Vagina (tissue), 2 donors: ENCODE data around the gene TTLL8. TPM values are rescaled to one million over a fixed set of nuclear protein-coding genes. Genes with fewer than 3 reads are reported as not detected.

ENCODE experiments used
- DNase-seq, 2 donors: peaks; one replicate each; pipeline ENCODE4 v3.0.0-alpha.2; 2017; ENCODE audit errors: extremely low spot score in 2 of 2
- H3K27ac ChIP-seq: fragments of 200-600 bp; sonication (generic); one replicate; pipeline ENCODE4 v1.5.1; 2019
- H3K27me3 ChIP-seq: fragments of 200-600 bp; sonication (generic); one replicate; pipeline ENCODE4 v1.5.1; 2019
- H3K36me3 ChIP-seq, 2 donors: fragments of 200-600 bp; sonication (generic); one replicate each; pipeline ENCODE4 v1.5.1; 2017 to 2019
- H3K4me1 ChIP-seq: fragments of 200-600 bp; sonication (generic); one replicate; pipeline ENCODE4 v1.5.1; 2019
- H3K4me3 ChIP-seq, 2 donors: fragments of 200-600 bp; sonication (generic); 1 replicate in 1 of 2; 2 replicates in 1 of 2; pipeline ENCODE4 v1.5.1; 2016 to 2019
- H3K9me3 ChIP-seq: fragments of 200-600 bp; sonication (generic); one replicate; pipeline ENCODE4 v1.5.1; 2019
- CTCF ChIP-seq, 3 experiments: fragments of 450-650 bp in 2 of 3; fragments of 200-600 bp in 1 of 3; sonication (generic) in 1 of 3; IDR thresholded peaks; one replicate each; pipeline ENCODE4 v1.5.1; 2017 to 2019; ENCODE audit warnings: antibody characterized with exemption in 3 of 3, mild to moderate bottlenecking in 2 of 3, moderate library complexity in 2 of 3
- POLR2A ChIP-seq, 2 donors: fragments of 450-650 bp; IDR thresholded peaks; one replicate each; pipeline ENCODE4 v1.6.1; 2017; ENCODE audit warnings: antibody characterized with exemption in 2 of 2, mild to moderate bottlenecking in 2 of 2, moderate library complexity in 2 of 2
- POLR2AphosphoS5 ChIP-seq, 2 donors: sonication (generic); formaldehyde crosslinking; IDR thresholded peaks; one replicate each; pipeline ENCODE4 v1.9.0; 2017; ENCODE audit warnings: antibody characterized with exemption in 2 of 2, mild to moderate bottlenecking in 2 of 2, low read depth in 1 of 2; ENCODE audit not compliant: insufficient read depth in 1 of 2
- intact Hi-C: fragments of 100-400 bp; cut with DNase I; formaldehyde crosslinking; loops from one replicate; pipeline ENCODE4 v1.15.1; 2023
- total RNA-seq: library from RNA; depleted of rRNA; stranded (reverse); fragments of >200 nt; gene quantifications from one replicate; pipeline ENCODE4 v1.2.3, GENCODE V29; 2016

TTLL8 gene
- total RNA-seq, 1 donor from 2014 or later, result not detected

- DNase-seq, result no peak
- Histone ChIP-seq H3K4me3 (no peak overlapping the region), H3K9me3 (no peaks in the 10 kb centered on the region), H3K27me3 (no peaks in the 10 kb centered on the region), H3K36me3 (no peaks in the 10 kb centered on the region), H3K4me1 (peaks cover 7% of the 10 kb centered on the region), H3K27ac (no peak overlapping the region)
- intact Hi-C loops, result no loop called here
- peak in 1 of 2 donors; percentile 15 for TF ChIP-seq POLR2AphosphoS5 (IDR thresholded peaks at IDR 0.05; ENCODE audit: insufficient read depth in 1 of 2, low read depth in 1 of 2)
- TF ChIP-seq POLR2A (IDR thresholded peaks at IDR 0.05), result no peak
- no peak for TF ChIP-seq CTCF (IDR thresholded peaks at IDR 0.05)
Observed at GRCh38 chr22:50082961-50083461, 24.9 kb upstream of the TTLL8 start.

- no peak for TF ChIP-seq POLR2AphosphoS5 (IDR thresholded peaks at IDR 0.05; ENCODE audit: insufficient read depth in 1 of 2, low read depth in 1 of 2)
- TF ChIP-seq CTCF (IDR thresholded peaks at IDR 0.05), result no peak
- no peak for TF ChIP-seq POLR2A (IDR thresholded peaks at IDR 0.05)
- Histone ChIP-seq H3K9me3 (no peaks in the 10 kb centered on the region), H3K27me3 (no peaks in the 10 kb centered on the region), H3K4me3 (no peak overlapping the region), H3K4me1 (peaks cover 7% of the 10 kb centered on the region), H3K27ac (no peak overlapping the region), H3K36me3 (no peaks in the 10 kb centered on the region)
- peak in 1 of 2 donors; percentile 52 for DNase-seq
- intact Hi-C loops, result no loop called here
Observed at GRCh38 chr22:50082197-50082715, 24.2 kb upstream of the TTLL8 start.

- no peak overlapping the region for H3K27ac ChIP-seq
- no peaks in the 10 kb centered on the region for H3K9me3 ChIP-seq
- H3K36me3 ChIP-seq, result no peaks in the 10 kb centered on the region
- no peak overlapping the region for H3K4me3 ChIP-seq
- DNase-seq, result peak in 1 of 2 donors; percentile 81
- no peaks in the 10 kb centered on the region for H3K27me3 ChIP-seq
- H3K4me1 ChIP-seq, result peaks cover 7% of the 10 kb centered on the region
- TF ChIP-seq POLR2A (IDR thresholded peaks at IDR 0.05), result no peak
- TF ChIP-seq CTCF (IDR thresholded peaks at IDR 0.05), result no peak
- no peak for TF ChIP-seq POLR2AphosphoS5 (IDR thresholded peaks at IDR 0.05; ENCODE audit: insufficient read depth in 1 of 2, low read depth in 1 of 2)
- intact Hi-C loops, result no loop called here
Observed at GRCh38 chr22:50081426-50082196, 23.5 kb upstream of the TTLL8 start.

GRCh38 chr22:50080077-50080465, 22.0 kb upstream of the TTLL8 start:
- Histone ChIP-seq H3K27me3 (no peaks in the 10 kb centered on the region), H3K4me3 (no peak overlapping the region), H3K36me3 (no peaks in the 10 kb centered on the region), H3K27ac (peak overlapping the region; percentile 60), H3K9me3 (no peaks in the 10 kb centered on the region), H3K4me1 (peaks cover 7% of the 10 kb centered on the region)
- TF ChIP-seq CTCF (IDR thresholded peaks at IDR 0.05) (no peak), POLR2AphosphoS5 (IDR thresholded peaks at IDR 0.05; ENCODE audit: insufficient read depth in 1 of 2, low read depth in 1 of 2) (peak in 1 of 2 donors; percentile 41)
- DNase-seq, result no peak
- intact Hi-C loops, result no loop called here

- H3K27me3 ChIP-seq, result no peaks in the 10 kb centered on the region
- DNase-seq, result no peak
- H3K27ac ChIP-seq, result peak overlapping the region; percentile 76
- TF ChIP-seq POLR2AphosphoS5 (IDR thresholded peaks at IDR 0.05; ENCODE audit: insufficient read depth in 1 of 2, low read depth in 1 of 2), result no peak
- H3K4me1 ChIP-seq, result peaks cover 7% of the 10 kb centered on the region
- no peak overlapping the region for H3K4me3 ChIP-seq
- no peaks in the 10 kb centered on the region for H3K9me3 ChIP-seq
- no peaks in the 10 kb centered on the region for H3K36me3 ChIP-seq
- intact Hi-C loops, result no loop called here
Observed at GRCh38 chr22:50078761-50079160, 20.7 kb upstream of the TTLL8 start.
